ENCODE data around the gene SNX11.
"Not testable (repeated sequence)": the region's sequence is repeated elsewhere in the genome, so short reads cannot be mapped to it uniquely, and the experiment has no call there.

The SNX11 gene, protein sequence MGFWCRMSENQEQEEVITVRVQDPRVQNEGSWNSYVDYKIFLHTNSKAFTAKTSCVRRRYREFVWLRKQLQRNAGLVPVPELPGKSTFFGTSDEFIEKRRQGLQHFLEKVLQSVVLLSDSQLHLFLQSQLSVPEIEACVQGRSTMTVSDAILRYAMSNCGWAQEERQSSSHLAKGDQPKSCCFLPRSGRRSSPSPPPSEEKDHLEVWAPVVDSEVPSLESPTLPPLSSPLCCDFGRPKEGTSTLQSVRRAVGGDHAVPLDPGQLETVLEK

GRCh38 chr17:48107137-48108055 lies at the start of gene SNX11:
Gene SNX11, plus strand, starts transcription at chr17:48107766. Its CDS starts 4,278 bp downstream, at chr17:48112044.
- peak; percentile 66 for FAIRE-seq

GRCh38 chr17:48058393-48059124 lies 49.0 kb upstream of the SNX11 start:
- DNase-seq (ENCODE audit: low spot score) (no peak), FAIRE-seq (no peak)

More at GRCh38 chr17:48107137-48108055, at the start of gene SNX11:
- peak; percentile 92 for DNase-seq (ENCODE audit: low spot score)

GRCh38 chr17:48059125-48059668 lies 48.4 kb upstream of the SNX11 start:
- FAIRE-seq (no peak), DNase-seq (ENCODE audit: low spot score) (no peak)

DNA sequence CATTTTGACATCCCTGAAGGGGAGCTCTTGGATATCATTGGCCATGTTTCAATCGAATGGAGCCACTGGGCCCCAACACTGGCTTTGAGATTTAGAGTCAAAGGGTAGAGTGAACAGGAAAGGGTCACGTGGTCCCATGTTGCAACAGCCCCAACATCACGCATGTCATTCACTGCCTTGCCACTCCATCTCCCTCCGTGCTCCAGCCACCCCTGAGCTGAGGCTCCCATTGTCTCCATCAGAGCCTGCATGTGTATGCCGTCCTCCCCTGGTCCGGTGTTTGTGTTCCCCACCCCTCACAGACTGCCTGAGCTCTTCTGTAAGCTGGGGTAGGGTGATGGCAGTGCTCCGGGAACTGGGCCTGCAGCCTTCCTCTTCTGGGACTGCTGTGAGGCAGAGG lies 47.3 kb upstream of the SNX11 start:
- DNase-seq (ENCODE audit: low spot score) (no peak), FAIRE-seq (no peak)

- FAIRE-seq = no peak
Observed at GRCh38 chr17:48062273-48062672, 45.3 kb upstream of the SNX11 start.

DNA sequence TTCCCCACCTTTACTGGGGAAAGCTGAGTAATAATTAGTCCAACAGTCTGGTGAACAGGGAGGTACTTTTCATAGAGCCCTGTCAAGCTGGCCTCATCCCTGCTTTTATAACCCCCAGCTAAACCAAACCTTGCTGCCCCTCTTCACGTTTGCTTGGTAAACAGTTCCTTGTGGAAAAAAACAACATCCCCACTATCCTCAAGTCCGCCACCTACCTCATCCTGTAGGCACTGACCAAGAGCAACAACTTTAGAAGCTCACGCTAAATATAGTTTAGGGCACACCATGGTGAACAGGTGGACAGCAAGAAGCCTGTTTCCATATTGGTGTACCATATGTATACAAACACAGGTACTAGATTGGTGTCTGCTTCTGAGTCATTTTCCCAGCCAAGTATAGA lies 42.9 kb upstream of the SNX11 start:
- DNase-seq (ENCODE audit: low spot score) (no peak), FAIRE-seq (no peak)

More at GRCh38 chr17:48062273-48062672, 45.3 kb upstream of the SNX11 start:
- no peak for DNase-seq (ENCODE audit: low spot score)

DNA sequence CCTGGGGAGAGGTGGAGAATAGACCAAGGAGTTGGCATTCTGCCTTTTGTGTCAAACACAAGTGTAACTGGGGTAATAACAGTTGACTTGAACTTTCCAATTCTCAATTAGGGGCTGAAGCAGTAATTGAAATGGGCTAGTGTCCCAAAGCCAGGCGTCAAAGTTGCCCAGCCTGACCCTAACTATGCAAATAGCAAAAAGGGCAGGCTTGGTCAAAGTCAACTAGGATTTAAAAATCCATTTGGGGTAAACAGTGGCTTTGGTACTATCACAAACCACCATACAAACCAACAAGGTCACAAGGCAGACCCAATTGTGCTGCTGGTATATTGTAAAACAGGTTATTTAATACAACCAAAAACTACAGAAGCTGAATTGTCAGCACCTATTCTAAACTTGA lies 41.4 kb upstream of the SNX11 start:
- FAIRE-seq = no peak

DNA sequence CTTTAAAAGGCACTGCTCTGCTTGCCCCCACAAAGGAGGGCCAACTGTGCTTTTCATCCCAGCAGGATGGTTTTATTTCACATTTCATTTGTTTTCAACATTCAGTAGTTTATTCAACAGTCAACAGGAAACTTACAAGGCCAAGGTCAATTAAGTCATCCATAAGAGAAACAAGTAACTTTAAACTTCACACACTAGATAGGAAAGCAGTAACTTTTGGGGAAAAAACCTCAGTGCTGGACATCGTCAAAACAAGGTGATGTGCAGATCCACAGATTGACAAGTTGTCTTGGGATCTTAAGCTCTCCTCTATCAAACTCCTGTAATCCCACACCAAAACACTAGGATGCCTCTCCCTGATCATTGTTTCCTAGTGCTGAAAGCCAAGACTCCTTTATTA lies 40.9 kb upstream of the SNX11 start:
- DNase-seq (ENCODE audit: low spot score) (no peak), FAIRE-seq (no peak)

More for the DNA sequence above, 41.4 kb upstream of the SNX11 start:
- no peak for DNase-seq (ENCODE audit: low spot score)

GRCh38 chr17:48067245-48067644 lies 40.3 kb upstream of the SNX11 start:
- FAIRE-seq (no peak), DNase-seq (ENCODE audit: low spot score) (no peak)

DNA sequence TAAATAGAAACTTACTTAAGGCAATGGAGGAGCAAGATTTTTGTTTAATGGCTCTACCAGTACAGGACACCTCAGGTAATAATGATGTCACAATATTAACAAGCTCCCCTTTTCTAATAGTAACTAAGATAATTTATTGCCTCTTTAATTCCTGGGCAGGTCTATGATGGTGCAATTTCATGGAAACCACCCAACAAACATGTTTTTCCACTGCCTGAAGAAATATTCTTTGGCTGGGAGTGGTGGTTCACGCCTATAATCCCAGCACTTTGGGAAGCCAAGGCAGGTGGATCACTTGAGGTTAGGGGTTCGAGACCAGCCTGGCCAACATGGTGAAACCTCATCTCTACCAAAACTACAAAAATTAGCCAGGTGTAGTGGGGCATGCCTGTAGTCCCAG lies 39.8 kb upstream of the SNX11 start:
- DNase-seq (ENCODE audit: low spot score); FAIRE-seq: not testable (repeated sequence)

DNA sequence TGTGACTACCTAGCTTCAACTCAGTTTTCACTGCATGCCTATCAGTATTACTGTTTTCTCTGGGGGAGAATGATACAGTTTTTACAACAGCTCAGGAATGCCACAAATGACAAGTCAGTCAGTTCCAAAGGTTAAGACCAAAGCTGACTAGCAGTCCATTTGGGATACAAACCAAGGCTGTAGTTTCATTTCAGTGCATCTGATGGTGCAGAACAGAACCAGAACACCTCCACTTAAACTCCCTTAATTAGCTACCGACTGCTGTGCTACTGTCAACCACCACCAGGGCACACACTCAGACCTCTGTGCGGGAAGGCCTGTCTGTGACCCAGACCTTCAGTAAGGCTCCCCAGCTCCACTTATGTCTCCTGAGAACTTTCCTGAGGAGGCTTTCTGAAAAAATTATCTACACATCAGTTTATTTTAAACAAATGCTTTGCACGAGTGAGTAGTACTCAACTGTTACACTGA lies 39.0 kb upstream of the SNX11 start:
- FAIRE-seq (no peak), DNase-seq (ENCODE audit: low spot score) (no peak)

DNA sequence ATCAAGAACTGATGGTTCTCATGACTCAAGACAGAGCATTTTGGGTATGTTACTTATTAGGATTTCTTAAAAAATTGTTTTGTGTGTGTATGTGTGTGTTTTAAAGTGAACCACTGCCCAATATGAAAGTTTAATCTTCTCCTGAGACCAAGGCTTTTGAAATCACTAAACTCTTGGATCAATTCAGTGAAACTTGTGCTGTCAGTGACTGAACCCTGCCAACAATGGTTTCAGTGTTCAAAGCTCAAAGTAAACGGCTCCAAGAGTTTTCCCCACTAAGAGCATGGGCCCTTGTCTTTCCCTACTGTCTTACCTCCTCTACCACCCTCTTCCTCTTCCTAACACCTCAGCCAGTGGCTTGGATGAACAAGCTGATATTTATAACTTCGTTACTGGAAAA lies 37.4 kb upstream of the SNX11 start:
- FAIRE-seq (no peak), DNase-seq (ENCODE audit: low spot score) (no peak)

- FAIRE-seq = no peak
- no peak for DNase-seq (ENCODE audit: low spot score)
Observed at GRCh38 chr17:48071654-48072053, 35.9 kb upstream of the SNX11 start.

GRCh38 chr17:48072811-48073210 lies 34.8 kb upstream of the SNX11 start:
- not testable (repeated sequence) for FAIRE-seq; DNase-seq (ENCODE audit: low spot score)

GRCh38 chr17:48073566-48074094 lies 33.9 kb upstream of the SNX11 start:
- not testable (repeated sequence) for DNase-seq (ENCODE audit: low spot score)

DNA sequence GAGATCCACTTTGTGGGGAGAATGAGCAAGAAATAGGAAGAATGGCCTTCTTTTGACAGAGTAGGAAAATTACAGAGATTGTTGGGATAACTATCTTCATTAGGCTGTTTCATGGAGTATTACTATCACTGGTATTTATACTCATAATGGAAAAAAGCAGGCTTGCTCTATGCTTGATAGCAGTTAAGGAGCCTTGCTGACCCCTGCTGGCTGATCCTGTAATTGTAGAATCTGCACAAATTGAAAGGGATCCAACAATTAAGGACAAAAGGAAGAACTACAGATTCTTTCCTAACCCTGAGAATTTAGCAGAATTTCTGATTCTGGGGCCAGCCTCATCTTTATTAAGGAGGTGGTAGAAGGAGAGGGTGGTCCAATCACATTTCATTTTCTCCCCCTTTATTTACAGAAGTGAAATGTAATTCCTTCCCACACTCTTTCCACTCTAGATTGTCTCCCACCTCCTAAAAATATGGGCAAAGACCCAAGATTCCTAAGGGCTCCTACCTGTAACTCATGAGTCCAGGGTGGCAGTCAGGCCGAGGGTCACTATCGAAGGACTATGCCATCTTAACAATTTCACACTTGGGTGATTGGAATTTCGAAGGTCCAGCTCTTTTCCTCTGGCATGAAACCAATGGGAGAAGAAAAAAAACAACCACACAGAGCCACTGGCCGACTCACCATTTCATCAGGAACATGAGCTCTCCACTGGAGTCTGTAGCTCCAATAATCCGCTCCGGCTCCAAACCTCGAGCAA lies 33.1 kb upstream of the SNX11 start:
- no peak for FAIRE-seq
- peak; percentile 50 for DNase-seq (ENCODE audit: low spot score)

More at GRCh38 chr17:48073566-48074094, 33.9 kb upstream of the SNX11 start:
- FAIRE-seq = not testable (repeated sequence)

GRCh38 chr17:48077152-48077551 lies 30.4 kb upstream of the SNX11 start:
- not testable (repeated sequence) for DNase-seq (ENCODE audit: low spot score); FAIRE-seq

DNA sequence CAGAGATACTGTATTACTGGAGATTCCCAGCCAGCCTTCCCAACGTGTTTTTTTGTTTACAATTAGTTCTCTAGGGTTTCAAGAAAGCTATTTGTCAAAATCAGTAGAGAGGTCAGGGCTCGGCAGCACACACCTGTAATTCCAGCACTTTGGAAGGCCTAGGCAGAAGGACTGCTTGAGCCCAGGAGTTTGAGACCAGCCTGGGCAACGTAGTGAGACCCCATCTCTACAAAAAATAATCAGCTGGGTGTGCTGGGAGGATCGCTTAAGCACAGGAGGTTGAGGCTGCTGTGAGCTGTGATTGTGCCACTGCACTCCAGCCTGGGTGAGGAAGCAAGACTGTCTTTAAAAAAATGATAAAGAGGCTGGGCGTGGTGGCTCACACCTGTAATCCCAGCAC lies 25.7 kb upstream of the SNX11 start:
- no peak for FAIRE-seq
- no peak for DNase-seq (ENCODE audit: low spot score)

DNA sequence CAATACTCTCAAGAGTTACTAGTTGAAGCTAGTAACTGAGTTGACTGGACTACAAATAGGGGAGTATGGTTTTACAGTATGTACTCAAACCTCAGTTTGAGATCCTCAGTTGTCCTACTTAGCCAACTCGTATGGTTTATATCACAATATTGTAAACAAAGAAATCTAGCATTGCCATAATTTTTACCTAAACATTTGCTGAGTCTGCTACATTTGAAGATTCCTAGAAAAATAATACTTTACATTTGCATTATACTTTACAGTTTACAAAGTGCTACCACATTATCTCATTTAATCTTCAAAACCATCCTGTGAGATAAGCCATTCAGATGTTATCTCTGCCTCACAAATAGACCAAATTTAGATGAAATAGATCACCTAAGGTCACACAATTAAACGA lies 22.6 kb upstream of the SNX11 start:
- no peak for FAIRE-seq
- no peak for DNase-seq (ENCODE audit: low spot score)
